Mononuclear cell (primary cell): ENCODE measurements around the gene GTF3A. TPM values are rescaled to one million over a fixed set of nuclear protein-coding genes. Genes with fewer than 3 reads are reported as not detected.

Experiments used
- H3K27me3 ChIP-seq: 2 replicates; pipeline ENCODE4 v1.6.0; 2011; ENCODE audit warnings: low read length, control low read depth; ENCODE audit not compliant: insufficient read depth
- H3K4me1 ChIP-seq: 2 replicates; pipeline ENCODE4 v1.5.1; 2011; ENCODE audit warnings: mild to moderate bottlenecking, low read length, control low read depth; ENCODE audit not compliant: insufficient read depth
- H3K4me3 ChIP-seq: 2 replicates; pipeline ENCODE4 v1.5.1; 2011; ENCODE audit warnings: mild to moderate bottlenecking, low read length, moderate library complexity
- H3K9me3 ChIP-seq: 2 replicates; pipeline ENCODE4 v1.5.1; 2011; ENCODE audit warnings: low read depth, mild to moderate bottlenecking, control low read depth, low read length
- total RNA-seq: library from RNA; depleted of rRNA; stranded (reverse); fragments of >200 nt; gene quantifications from one replicate; pipeline ENCODE4 v1.2.3, GENCODE V29; 2012

GTF3A gene
- total RNA-seq, 1 donor = 242 TPM

DNA sequence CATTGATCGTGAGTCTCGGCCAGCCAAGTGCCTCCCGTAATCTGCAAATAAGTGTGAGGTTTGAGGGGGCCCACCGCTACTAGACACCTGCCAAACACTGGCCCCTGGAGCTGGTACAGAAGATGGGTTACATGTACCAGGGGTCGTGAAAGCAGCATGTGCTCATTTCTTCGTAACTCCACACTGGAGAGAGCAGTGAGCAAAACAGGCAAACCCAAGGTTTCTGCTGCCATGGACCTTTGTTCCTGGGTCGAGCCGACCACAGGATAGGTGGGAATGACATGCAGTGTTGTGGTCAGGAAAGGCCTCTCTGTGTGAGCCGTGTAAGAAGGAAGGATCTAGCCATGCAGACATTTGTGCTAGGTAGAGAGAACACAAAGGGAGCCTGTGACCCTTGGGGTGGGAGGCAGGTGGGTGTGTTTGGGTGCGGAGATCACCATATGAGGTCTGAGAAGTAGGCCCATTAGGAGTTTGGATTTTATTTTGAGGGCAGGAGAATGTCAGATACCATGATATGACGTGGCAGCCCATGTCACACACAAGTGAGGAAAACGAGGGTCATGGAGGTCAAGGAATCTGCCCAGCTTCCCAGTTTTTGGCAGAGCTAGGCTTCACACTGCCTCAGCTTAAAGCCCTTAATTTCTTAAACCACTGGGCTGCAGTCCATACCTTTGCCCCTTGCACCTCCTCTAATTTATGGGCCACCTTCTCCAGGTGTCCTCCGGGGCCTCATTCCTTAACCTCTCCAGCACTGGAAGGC, 919 bp downstream of the GTF3A start:
- Histone ChIP-seq H3K4me3 (peak overlapping the region; percentile 79), H3K27me3 (no peaks in the 10 kb centered on the region), H3K4me1 (peaks cover 52% of the 10 kb centered on the region), H3K9me3 (no peaks in the 10 kb centered on the region)

DNA sequence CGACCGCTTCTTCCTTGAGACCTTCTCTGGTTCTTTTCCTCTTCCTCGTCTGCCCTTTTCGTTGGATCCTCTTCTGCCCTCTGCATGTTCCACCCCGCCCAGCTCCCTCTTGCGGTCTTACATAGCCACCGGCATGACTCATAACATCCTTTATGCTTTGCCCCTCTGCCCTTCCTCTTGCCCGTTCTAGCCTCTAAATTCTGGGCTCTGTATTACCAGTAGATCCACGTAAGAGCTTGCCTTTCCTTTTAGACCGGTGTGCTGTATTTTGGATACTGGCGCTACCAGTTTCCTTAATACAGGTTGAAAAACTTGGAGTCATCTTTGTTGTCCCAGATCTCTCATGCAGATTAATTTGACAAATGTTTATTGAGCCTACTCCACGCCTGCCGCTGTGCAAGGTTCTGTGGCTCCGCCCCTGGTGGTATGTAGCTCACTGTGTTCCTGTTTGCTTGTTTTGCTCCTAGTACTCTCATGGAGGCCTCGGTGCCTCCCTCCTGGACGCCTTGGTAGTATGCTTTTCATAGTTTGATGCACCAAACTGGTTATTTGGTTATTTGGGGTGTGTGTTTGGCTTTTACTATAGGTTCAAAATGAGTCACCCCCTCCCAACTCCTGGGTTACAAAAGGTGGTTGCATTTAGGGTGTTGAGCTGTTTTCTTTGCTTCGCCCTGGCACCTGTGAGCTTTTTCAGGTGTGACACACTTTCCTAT, 1.7 kb downstream of the GTF3A start:
- no peaks in the 10 kb centered on the region for H3K9me3 ChIP-seq
- H3K4me1 ChIP-seq = peaks cover 52% of the 10 kb centered on the region
- no peaks in the 10 kb centered on the region for H3K27me3 ChIP-seq
- peak overlapping the region; percentile 79 for H3K4me3 ChIP-seq

DNA sequence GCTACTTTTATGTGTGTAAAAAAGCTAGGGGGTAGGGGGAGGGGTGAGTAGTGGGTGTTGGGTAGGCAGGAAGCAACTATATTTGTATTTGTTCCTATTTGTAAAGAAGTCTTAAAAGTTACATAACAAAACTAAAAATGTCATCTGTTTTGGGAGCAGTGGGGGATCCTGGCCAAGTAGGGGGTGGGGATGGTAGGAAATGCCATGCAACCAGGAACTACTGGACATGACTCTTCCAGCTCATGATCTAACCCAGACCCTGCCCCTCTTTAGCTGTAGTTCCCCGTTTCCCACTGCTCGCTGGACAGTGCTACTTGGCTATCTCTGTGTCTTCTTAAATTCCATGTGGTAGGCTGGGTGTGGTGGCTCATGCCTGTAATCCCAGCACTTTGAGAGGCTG, 3.2 kb downstream of the GTF3A start:
- Histone ChIP-seq H3K4me1 (peaks cover 58% of the 10 kb centered on the region), H3K4me3 (no peak overlapping the region), H3K27me3 (no peaks in the 10 kb centered on the region), H3K9me3 (no peaks in the 10 kb centered on the region)

DNA sequence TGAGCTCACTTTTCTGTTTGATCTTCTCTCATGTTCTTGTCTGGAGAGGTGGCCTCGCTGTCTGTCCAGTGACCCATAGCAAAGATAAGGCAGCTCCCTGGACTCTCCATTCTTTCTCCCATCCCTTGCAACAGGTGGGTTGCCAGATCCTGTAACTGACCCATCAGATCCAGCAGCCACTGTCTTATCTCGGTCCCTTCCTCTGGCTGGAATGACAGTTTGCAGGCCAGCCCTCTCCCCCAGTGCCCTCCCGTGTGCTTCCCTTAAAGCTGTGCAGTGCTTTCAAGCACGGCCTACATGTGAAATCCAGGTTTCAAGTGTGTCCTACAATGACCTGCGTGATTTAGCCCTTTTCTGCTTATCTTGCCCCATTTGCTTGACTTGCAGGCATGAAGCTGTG, 3.7 kb downstream of the GTF3A start:
- Histone ChIP-seq H3K4me3 (no peak overlapping the region), H3K9me3 (no peaks in the 10 kb centered on the region), H3K4me1 (peaks cover 60% of the 10 kb centered on the region), H3K27me3 (no peaks in the 10 kb centered on the region)

DNA sequence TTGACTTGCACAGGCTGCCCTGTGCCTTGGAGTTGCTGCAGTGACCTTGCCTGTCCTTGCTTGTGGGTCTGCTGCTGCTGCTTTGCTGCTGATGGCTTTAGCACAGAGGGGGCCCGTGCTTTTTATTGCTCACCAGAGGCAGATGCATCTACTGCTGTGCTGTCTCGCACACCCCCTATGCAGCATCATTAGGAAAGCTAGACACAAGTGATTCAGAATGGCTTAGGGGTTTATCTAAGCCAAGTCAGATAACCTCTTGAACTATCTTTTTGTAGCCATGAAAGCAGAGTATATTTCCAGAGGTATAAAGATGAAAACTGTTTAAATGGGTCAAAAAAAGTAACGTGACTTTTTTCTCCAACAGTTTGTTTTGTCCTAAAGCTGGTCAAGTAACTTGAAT, 7.8 kb downstream of the GTF3A start:
- Histone ChIP-seq H3K9me3 (no peaks in the 10 kb centered on the region), H3K27me3 (no peaks in the 10 kb centered on the region), H3K4me3 (no peak overlapping the region), H3K4me1 (peaks cover 31% of the 10 kb centered on the region)

DNA sequence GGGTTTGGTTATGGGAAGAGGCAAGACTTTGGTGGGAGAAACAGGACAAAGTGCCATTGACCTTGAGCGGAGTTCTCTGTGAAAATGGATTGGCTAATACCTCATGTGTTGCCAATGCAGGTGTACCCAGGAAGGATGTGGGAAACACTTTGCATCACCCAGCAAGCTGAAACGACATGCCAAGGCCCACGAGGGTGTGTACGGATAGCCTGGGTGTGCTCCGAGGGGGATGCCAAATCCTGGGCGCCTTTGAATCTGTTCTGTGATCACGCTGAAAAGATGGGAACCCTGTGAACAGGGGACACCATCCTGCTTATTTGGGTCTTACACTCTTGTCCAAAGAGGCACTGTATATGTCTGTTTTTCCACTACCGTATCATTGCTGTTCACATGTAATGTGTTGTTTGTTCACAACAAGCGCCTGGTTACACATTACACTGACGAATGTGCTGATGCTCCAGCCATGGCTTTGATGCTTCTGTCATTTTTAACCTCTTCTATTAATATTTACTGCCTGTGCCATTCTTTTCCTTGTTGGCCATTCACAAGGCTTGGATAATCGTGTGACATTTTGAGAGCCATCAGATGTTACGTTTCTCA, 8.3 kb downstream of the GTF3A start:
- no peaks in the 10 kb centered on the region for H3K9me3 ChIP-seq
- no peak overlapping the region for H3K4me3 ChIP-seq
- peaks cover 25% of the 10 kb centered on the region for H3K4me1 ChIP-seq
- H3K27me3 ChIP-seq = no peaks in the 10 kb centered on the region

DNA sequence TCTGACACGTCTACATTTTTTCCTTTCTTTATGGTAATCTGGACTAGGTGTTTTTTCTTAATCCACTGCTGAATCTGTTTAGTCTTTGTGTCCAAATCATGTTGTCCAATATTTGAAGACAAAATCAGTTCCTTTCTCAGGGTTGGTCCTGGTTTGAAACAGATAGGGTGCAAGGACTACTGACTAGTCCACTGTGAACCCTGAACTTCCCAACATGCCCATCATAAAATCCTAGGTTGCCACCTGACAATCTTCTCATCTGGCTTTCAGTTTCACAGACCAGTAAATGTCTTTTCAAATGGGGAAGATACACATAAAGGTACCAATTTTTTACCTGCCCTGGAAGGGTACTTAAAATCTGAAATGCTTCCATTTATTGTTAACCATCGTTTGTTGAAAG, 12.7 kb downstream of the GTF3A start:
- H3K9me3 ChIP-seq = no peaks in the 10 kb centered on the region
- H3K4me1 ChIP-seq = peaks cover 25% of the 10 kb centered on the region
- H3K4me3 ChIP-seq = no peak overlapping the region
- no peaks in the 10 kb centered on the region for H3K27me3 ChIP-seq

DNA sequence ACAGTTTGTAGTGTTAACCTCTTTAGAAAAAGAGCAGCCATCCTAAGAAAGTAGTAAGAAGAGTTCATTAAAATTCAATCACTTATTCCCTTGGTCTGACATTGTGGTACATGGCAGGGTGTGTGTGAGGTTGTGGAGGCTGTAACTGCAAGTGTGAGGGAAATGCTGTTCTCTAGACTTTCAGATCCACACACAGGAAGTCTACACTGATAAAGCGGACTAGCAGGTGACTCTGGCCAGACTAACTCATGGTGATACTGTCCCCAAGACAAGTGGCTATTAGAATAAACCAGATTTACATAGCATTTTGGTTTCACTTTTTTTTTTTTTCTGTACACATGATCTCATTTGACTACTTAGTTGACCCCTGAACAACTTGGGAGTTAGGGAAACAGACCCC, 16.0 kb downstream of the GTF3A start:
- Histone ChIP-seq H3K27me3 (no peaks in the 10 kb centered on the region), H3K4me1 (peaks cover 32% of the 10 kb centered on the region), H3K4me3 (no peak overlapping the region), H3K9me3 (no peaks in the 10 kb centered on the region)

DNA sequence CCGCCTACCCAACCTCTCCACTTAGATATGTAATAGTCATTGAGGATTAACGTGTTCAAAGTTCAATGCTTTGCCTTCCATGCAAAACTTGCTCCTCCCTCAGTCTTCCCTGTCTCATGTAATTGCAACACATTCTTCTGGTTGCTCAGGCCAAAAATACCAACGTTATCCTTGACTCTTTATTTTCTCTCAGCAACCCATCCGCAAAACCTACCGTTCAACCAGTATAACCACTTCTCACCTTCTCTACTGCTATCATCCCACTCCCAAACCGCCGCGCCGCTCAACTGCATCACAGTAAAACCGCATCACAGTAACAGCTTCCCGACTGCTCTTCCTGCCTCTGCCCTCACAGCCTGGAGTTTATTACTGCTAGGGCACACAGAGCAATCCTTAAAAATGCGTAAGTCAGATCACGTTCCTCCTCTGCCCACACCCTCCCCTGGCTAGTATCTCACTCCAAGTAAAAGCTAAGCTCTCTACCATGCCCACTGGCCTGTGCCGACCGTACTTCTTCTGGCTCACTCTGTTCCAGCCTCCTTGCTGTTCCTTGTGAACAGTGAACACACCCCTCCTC, 17.7 kb downstream of the GTF3A start:
- Histone ChIP-seq H3K9me3 (no peaks in the 10 kb centered on the region), H3K27me3 (no peaks in the 10 kb centered on the region), H3K4me3 (no peak overlapping the region), H3K4me1 (peaks cover 46% of the 10 kb centered on the region)

DNA sequence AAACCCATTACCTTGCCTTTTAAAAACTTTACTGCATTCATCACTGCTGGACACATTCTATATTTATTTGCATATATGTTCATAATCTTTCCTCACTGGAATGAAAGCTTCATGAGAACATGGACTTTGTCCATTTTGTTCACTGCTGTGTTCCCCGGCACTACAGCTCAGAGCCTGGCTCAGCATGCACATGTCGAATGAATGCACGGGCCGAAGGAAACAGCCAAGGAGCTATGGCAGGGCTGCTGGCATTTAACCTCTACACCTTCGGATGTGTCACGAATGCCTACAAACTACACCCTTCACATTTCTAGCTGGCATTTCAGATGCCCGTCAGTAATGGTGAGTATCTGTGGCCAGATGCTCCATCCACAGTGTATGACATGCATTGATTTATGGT, 18.4 kb downstream of the GTF3A start:
- Histone ChIP-seq H3K4me1 (peaks cover 51% of the 10 kb centered on the region), H3K27me3 (no peaks in the 10 kb centered on the region), H3K4me3 (no peak overlapping the region), H3K9me3 (no peaks in the 10 kb centered on the region)

DNA sequence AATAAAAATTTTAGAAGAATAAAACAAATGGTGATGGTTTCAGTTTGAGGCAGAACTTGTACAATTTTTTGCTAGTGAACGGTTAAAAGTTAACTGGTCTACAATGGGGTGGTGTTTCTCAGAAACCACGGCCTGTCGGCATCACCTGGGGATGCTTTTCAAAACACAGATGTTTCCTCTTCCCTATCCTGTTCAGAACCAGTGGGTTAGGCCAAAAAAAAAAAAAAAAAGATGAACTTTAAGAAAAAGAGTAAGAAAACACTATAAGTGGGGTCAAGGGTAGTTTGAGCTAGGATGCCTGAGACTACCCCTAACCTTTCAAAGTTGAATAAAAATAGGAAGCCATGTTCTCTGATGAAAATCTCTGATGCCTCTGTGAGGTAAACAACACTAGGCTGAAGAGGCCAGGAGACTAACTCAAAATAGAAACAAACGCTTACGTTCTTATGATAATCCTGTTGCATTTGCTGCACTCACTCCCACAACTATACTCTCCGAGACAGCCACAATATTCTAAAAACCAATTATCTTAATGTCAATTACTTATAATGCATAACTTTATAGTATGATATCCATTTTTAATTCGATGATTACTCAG, 22.7 kb downstream of the GTF3A start:
- no peaks in the 10 kb centered on the region for H3K9me3 ChIP-seq
- H3K27me3 ChIP-seq = no peaks in the 10 kb centered on the region
- no peak overlapping the region for H3K4me3 ChIP-seq
- peaks cover 63% of the 10 kb centered on the region for H3K4me1 ChIP-seq

DNA sequence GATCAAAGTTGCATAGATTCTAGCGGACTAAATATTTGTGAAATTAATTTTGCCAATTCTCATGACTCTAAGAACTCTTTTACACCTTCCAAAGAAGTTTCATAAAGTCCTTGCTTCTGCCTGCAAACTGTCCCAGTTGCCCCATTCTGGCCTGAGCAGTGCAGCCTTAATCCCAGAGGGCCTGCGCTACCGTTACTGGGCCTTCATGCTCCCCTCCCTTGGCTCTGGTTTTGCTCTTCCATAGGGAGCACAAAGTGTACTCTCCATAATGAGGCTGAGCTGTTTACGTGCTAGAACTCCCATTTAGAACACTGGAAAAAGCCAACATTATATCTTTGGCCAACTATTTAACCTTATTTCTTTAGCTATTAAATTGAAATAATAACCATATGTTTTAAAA, 23.9 kb downstream of the GTF3A start:
- peaks cover 52% of the 10 kb centered on the region for H3K4me1 ChIP-seq
- H3K9me3 ChIP-seq = no peaks in the 10 kb centered on the region
- no peak overlapping the region for H3K4me3 ChIP-seq
- H3K27me3 ChIP-seq = no peaks in the 10 kb centered on the region

DNA sequence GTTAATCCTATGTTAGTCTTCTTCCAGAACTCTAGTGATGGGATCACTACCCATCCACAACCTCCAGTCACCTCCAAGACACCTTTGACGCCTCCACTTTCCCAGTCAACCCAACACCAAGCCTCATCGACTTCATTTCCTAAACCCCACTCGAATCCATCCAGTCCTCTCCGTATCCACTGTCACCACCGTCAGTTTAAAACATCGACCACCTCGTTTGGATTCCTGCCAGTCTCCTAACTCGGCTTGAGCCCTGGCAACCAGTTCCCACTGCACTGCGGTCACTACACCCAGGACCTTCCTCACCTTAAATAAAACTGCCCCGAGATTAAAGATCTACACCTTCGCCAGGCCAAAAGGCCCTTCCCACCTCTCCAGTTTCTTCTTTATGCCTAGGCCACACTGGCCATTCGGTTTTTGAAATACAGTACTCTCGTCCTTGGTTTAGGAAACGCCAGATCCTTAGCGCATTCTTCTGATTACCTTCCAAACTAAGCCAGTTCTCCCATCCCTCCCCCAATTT, 24.7 kb downstream of the GTF3A start:
- Histone ChIP-seq H3K4me1 (peaks cover 52% of the 10 kb centered on the region), H3K9me3 (no peaks in the 10 kb centered on the region), H3K27me3 (no peaks in the 10 kb centered on the region), H3K4me3 (peak overlapping the region; percentile 85)

DNA sequence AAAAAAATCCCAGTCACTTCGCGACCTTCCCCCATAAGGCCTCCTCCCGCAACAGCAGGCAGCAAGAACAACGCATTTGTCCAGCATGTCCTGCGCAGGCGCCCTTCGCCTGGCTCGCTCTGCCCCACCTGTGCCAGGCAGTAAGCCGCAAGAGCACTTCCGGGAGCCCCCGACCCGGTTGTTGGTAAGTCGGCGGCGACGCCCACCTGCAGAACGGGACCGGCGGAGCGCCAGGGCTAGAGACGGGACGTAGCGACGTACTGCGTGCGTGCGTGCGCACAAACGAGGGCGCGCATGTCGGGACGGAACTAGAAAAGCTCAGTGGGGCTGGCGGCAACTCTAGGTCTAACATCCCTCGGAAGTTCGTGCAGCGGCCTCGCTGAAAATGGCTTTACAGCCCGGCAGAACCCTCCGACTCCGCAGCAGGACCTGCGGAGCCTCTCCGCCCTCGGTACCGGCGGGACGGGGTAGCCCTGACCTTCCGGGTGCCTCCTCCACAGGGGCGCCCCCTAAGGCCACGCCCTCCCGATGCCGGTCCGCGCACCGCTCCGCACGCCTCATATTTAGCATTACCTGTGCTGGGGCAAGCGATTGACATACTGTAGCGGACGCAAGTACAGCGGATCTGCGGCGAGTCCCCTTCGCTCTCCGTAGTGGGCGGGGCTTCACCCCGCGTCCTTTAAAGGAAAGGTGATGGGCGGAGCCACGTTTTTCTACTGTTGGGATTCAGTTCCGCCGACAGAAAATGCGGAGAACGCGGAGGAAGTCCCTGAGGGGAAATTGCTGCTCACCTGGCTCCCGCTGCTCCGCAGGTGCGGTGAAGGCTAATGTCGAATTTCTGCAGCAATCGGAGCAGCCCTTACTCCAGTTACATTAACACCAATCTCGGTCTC, 25.8 kb downstream of the GTF3A start, which contains the start of gene MTIF3:
TSS of gene MTIF3 (minus strand) at position 629 of the 893 bp plus-strand sequence. CDS start 10,116 bp downstream, outside the sequence.
- Histone ChIP-seq H3K4me3 (peak within 1 kb of the TSS; percentile 85), H3K27me3 (no peaks in the 10 kb centered on the region), H3K9me3 (no peaks in the 10 kb centered on the region), H3K4me1 (peaks cover 56% of the 10 kb centered on the region)
